Aortic smooth muscle cell (primary cell): ENCODE measurements around the gene RABGAP1L. TPM values are rescaled to one million over a fixed set of nuclear protein-coding genes. Genes with fewer than 3 reads are reported as not detected.

Experiments used
- total RNA-seq: library from RNA; depleted of rRNA; stranded (reverse); fragments of >200 nt; gene quantifications from 2 replicates; pipeline ENCODE4 v1.2.3, GENCODE V29; 2014

Gene RABGAP1L
- total RNA-seq: 34.6 and 38.5 TPM in 2 replicates

DNA sequence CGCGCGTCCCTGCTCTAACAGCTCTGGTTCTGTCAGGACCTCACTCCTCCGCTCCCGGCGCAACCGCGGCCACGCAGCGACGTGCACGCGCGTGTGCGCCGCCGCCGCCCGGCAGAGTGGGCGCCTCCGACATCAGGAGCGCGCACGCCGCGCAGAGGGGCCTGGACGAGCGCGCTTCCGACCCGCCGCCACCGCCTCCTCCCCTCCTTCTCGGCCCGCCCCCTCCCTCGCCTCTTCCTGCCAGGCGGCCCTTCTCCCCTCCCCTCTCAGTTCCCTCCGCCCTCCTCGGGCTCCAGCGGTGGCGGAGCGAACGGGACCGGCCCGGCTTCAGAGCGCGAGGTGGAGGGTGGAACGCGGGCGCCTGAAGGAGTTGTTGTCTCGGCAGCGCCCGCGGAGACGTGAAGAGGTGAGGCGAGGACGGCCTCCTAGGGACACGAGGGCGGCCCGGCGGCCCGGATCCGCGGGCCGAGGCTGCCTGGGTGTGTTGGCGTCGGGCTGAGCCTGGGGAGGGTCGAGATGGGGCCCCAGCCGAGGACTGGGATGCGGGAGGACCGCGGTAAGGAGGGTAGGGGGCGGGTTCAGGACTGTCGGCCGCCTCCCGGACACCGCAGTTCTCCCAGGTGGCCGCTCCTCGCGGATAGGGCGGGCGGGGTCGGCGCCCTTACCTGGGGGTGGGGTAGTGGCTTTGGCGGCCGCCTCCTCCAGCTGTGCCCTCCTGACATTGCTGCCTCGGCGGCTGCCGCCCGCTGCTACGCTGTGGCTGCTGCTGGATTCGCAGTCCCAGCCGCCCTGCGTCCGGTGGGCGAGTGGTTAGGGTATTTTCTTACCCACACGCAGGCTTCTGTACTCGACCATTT lies at the start of gene RABGAP1L:
RABGAP1L (plus strand) TSS at position 269 of the 857 bp plus-strand sequence.

DNA sequence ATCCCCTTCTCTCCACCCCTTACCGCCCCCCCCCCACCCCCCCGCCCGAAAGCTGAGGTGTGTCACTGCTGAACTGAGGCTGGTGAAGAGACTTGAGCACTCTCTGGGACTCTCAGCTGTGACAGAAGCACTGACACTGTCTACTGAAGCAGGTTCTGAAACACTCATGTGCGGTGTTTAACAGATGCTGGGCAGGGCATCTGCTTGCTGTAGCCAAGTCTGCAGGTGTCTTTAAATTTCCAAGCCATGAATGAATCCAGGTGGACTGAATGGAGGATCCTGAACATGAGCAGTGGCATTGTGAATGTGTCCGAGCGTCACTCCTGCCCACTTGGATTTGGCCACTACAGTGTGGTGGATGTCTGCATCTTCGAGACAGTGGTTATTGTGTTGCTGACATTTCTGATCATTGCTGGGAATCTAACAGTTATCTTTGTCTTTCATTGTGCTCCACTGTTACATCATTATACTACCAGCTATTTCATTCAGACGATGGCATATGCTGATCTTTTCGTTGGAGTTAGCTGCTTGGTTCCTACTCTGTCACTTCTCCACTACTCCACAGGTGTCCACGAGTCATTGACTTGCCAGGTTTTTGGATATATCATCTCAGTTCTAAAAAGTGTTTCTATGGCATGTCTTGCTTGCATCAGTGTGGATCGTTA lies 288.7 kb downstream of the RABGAP1L start, which contains the start of gene GPR52:
GPR52 (plus strand) TSS at position 99 of the 665 bp plus-strand sequence; CDS start at position 247, 148 bp downstream.

GRCh38 chr1:174999936-175000696 lies 840.8 kb downstream of the RABGAP1L start, which contains the start of gene CACYBP:
CACYBP (plus strand) TSS chr1:174999947; CDS start chr1:175000181, 234 bp downstream.

DNA sequence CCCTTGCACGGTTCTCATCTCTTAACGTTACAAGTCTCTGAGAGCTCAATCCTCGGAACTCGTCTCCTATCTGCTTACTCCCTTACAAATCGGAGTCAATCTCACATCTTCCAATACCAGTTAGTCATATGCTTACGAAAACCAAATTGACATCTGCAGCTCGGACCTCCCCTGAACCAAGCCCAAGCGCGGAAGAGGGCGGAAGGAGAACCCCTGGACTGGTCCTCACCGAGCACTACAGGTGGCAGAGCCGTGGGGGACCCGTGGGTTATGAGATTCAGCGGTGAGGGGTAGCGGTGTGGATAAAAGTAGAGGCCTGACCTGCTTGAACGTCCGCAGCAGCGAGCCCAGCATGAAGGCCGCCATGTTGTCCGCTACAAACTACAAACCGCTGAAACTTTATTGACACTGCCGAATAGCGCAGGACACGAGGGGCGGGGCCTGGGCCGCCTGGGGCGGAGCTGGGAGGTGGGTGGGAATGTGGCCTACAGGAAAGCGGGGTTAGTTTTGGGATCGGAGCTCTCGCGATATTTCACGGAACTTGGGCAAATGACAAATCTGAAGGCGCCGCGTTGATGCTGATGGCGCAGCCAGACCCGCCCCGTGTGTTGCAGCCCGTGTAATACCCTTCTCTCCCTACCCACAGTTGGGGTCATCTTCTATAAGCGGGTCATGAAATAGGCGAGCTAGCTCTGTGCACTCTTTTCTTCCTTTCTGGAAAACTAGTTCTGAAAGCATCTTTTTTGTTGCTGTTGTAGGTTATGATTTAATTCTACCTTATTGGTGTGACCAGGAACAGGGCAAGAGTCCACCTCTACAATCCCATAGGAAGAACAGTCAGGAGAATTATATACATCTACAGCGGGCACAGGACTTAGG lies 864.0 kb downstream of the RABGAP1L start, which contains the start of gene MRPS14:
MRPS14 (minus strand) TSS at position 383 of the 879 bp plus-strand sequence; CDS start at position 366, 17 bp downstream.

Other genes starting within 250 kb of the RABGAP1L start
- 0.12 and 0.13 TPM in 2 replicates for gene SERPINC1, start 242.2 kb upstream of the RABGAP1L start, total RNA-seq
- 18.0 and 18.6 TPM in 2 replicates for gene RC3H1, start 137.2 kb upstream of the RABGAP1L start, total RNA-seq